ENCODE results near the gene ITPKA. TPM values are rescaled to one million over a fixed set of nuclear protein-coding genes. Genes with fewer than 3 reads are reported as not detected.

The ITPKA gene
- total RNA-seq, 4 donors from 2014 or later = 0.41 to 1.3 TPM; not detected in 2

DNA sequence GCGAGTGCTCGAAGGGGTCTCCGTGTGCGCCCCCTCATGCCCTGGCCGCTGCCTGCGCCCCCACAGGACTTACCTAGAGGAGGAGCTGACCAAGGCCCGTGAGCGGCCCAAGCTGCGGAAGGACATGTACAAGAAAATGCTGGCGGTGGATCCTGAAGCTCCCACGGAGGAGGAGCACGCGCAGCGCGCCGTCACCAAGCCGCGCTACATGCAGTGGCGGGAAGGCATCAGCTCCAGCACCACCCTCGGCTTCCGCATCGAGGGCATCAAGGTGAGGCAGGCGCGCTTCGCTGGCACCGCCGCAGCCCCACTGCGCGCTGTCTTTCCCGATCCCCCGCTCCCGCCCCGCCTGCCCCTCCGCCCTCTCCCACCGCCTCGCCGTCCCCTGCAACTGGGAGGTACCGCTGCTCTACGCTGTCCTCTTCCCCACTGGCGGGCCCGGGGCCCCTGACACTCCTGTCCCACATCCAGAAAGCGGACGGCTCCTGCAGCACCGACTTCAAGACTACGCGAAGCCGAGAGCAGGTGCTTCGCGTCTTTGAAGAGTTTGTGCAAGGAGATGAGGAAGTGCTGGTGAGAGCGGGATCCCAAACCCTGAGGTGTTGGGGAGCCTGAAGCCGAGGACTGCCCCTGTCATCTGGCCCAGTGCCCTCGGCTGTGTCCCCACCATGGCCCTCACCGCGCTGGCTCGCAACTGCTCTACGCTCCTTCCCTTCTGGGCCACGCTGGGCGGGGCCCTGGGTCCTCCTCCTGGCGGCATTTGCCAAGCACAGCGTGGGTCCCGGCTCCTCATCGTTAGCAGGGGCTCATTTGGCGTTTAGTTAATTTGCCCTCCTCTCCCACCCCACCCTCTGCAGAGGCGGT, 8.5 kb downstream of the ITPKA start:
- H3K9me3 ChIP-seq = no peaks in the 10 kb centered on the region
- H3K36me3 ChIP-seq = no peaks in the 10 kb centered on the region
- peaks cover 0 to 8% of the 10 kb centered on the region in 2 donors for H3K27me3 ChIP-seq
- H3K27ac ChIP-seq = no peak overlapping the region
- no peak for TF ChIP-seq POLR2A (IDR thresholded peaks at IDR 0.05)
- TF ChIP-seq, protein P1, sequence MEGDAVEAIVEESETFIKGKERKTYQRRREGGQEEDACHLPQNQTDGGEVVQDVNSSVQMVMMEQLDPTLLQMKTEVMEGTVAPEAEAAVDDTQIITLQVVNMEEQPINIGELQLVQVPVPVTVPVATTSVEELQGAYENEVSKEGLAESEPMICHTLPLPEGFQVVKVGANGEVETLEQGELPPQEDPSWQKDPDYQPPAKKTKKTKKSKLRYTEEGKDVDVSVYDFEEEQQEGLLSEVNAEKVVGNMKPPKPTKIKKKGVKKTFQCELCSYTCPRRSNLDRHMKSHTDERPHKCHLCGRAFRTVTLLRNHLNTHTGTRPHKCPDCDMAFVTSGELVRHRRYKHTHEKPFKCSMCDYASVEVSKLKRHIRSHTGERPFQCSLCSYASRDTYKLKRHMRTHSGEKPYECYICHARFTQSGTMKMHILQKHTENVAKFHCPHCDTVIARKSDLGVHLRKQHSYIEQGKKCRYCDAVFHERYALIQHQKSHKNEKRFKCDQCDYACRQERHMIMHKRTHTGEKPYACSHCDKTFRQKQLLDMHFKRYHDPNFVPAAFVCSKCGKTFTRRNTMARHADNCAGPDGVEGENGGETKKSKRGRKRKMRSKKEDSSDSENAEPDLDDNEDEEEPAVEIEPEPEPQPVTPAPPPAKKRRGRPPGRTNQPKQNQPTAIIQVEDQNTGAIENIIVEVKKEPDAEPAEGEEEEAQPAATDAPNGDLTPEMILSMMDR (IDR thresholded peaks at IDR 0.05) = no peak
- peaks cover 0 to 9% of the 10 kb centered on the region in 2 donors for H3K4me1 ChIP-seq
- intact Hi-C loops (cut with DNase I; ENCODE audit: low total_unique reads) = no loop called here
- H3K4me3 ChIP-seq = no peak overlapping the region
- DNase-seq = no peak

DNA sequence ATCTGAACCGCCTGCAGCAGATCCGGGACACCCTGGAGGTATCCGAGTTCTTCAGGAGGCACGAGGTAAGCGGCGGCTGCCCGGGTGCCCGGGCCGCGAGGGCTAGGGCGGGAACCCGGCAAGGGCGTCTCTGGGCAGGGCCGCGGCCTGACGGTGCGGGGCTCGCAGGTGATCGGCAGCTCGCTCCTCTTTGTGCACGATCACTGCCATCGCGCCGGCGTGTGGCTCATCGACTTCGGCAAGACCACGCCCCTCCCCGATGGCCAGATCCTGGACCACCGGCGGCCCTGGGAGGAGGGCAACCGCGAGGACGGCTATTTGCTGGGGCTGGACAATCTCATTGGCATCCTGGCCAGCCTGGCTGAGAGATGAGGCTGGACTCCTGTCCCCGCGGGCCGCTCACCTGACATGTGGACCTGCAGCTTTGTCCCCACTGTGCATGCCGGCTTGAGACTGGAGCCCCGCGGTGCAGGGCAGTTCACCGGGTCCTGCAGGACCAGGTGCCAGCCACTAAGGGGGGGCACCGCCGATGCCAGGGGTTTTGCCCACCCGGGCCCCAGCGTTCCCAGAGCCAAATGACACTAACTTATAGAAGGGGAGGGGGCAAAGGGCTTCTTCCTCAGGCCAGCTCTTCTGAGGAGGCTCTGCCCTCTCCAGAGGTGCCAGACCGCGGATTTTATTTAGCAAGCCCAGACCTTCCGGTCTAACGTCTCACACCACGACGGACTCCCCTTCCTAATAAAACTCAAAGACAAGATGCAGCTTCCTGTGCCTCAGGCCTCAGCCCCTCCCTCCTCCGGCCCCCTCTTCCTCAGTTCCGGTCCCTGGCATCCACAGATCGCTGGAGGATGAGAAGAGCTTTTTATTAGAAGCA, 9.4 kb downstream of the ITPKA start:
- no peaks in the 10 kb centered on the region for H3K9me3 ChIP-seq
- H3K4me3 ChIP-seq = no peak overlapping the region
- peaks cover 0 to 9% of the 10 kb centered on the region in 2 donors for H3K4me1 ChIP-seq
- TF ChIP-seq, protein P1 (IDR thresholded peaks at IDR 0.05) = no peak
- TF ChIP-seq POLR2A (IDR thresholded peaks at IDR 0.05) = no peak
- H3K27me3 ChIP-seq = peaks cover 0 to 8% of the 10 kb centered on the region in 2 donors
- H3K36me3 ChIP-seq = no peaks in the 10 kb centered on the region
- no peak overlapping the region for H3K27ac ChIP-seq
- intact Hi-C loops (cut with DNase I; ENCODE audit: low total_unique reads) = no loop called here
- no peak for DNase-seq

DNA sequence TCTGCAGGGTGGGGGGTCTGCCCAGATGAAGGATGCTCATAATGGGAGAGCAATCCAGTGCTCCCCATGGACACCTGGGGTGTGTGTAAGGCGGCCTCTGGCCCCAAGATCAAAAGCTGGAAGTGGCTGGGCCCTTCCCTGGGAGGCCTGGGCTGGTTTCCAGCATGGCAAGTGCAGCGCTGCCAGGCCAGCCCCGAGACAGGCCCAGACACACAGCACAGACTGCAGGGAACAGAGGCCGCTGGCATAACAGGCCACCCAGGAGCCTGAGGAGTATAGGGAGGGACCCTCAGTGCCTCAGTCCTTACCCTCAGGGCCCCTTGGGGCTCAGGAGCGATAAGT, 10.0 kb downstream of the ITPKA start:
- Histone ChIP-seq H3K4me1 (peaks cover 0 to 9% of the 10 kb centered on the region in 2 donors), H3K36me3 (no peaks in the 10 kb centered on the region), H3K4me3 (no peak overlapping the region), H3K9me3 (no peaks in the 10 kb centered on the region), H3K27me3 (peaks cover 0 to 8% of the 10 kb centered on the region in 2 donors), H3K27ac (no peak overlapping the region)
- intact Hi-C loops (cut with DNase I; ENCODE audit: low total_unique reads) = no loop called here
- DNase-seq = no peak
- TF ChIP-seq POLR2A (IDR thresholded peaks at IDR 0.05) = no peak
- TF ChIP-seq, protein P1 (IDR thresholded peaks at IDR 0.05) = no peak

DNA sequence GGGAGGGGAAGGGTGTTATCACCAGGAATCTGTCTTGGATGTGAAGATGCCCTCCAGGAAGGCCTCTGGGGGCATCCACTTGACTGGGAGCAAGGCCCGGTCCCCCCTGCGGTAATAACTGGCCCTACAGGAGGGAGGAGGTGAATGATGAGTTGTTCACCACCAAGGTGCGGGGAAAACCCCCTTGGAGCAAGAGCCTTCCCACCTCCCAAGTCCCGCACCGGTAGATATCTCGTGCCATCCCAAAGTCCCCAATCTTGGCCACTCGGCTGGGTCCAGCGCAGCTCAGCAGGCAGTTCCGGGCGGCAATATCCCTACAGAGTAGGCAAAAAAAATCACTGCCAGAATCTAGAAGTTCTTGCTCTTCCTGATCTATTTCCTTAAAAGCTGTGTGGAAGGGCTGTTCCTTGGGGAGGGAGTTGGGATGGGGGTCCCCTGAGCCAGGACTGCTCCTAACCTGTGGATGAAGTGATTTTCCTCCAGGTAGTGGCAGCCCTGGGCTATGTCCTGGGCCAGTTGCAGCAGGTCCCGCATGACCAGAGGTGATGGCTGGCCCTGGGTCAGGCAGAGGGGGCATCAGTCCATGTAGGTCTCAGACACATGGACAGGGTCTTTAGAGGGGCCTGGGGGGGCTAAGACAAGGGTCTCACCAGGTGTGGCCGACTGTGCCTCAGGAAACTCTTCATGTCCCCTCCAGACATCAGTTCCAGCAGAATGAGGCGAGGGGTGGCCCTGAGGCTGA, 11.2 kb downstream of the ITPKA start:
- H3K27me3 ChIP-seq = peaks cover 0 to 8% of the 10 kb centered on the region in 2 donors
- intact Hi-C loops (cut with DNase I; ENCODE audit: low total_unique reads) = no loop called here
- no peak for DNase-seq

More for the DNA sequence above, 11.2 kb downstream of the ITPKA start:
- Histone ChIP-seq H3K36me3 (no peaks in the 10 kb centered on the region), H3K9me3 (no peaks in the 10 kb centered on the region), H3K4me1 (peaks cover 0 to 9% of the 10 kb centered on the region in 2 donors), H3K27ac (no peak overlapping the region), H3K4me3 (no peak overlapping the region)
- TF ChIP-seq POLR2A (IDR thresholded peaks at IDR 0.05) = no peak
- TF ChIP-seq, protein P1 (IDR thresholded peaks at IDR 0.05) = no peak
